NCI-H146 treated with DMSO at 0.1 percent for 48 hours (cell line): ENCODE data around the gene AGBL3.
"Not testable (repeated sequence)": the region's sequence is repeated elsewhere in the genome, so short reads cannot be mapped to it uniquely, and the experiment has no call there.

ENCODE experiments used
- DNase-seq: peaks from one replicate; lab custom pipeline; 2025; ENCODE audit not compliant: unreplicated experiment; lab: John Stamatoyannopoulos, UW

Gene AGBL3

DNA sequence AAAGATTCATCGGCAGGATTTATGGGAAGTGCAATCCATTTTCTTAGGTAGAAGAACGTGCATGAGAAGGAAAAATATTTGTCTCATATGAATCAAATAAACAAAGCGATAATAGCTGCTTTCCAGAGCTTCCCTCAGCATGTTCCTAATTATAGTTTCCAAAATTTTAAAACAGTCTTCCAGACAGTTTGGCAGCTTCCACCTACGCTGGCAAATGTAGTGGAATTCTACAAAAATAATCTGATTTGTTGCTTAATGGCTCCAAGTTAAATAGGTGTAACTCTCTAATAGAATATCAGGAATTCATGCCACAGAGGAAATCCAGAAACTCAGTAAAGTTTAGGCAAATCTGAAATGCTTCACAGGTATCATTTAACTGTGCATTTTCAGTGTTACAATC, 23.3 kb upstream of the AGBL3 start:
- no peak for DNase-seq

- no peak for DNase-seq
Observed at GRCh38 chr7:134966691-134967090, 19.6 kb upstream of the AGBL3 start.

- DNase-seq = no peak
Observed at GRCh38 chr7:134968110-134968509, 18.2 kb upstream of the AGBL3 start.

DNA sequence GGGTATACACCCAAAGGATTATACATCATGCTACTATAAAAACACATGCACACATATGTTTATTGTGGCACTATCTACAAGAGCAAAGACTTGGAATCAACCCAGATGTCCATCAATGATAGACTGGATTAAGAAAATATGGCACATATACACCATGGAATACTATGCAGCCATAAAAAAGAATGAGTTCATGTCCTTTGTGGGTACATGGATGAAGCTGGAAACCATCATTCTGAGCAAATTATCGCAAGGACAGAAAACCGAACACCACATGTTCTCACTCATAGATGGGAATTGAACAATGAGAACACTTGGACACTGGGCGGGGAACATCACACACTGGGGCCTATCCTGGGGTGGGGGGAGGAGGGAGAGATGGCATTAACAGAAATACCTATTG, 4.7 kb upstream of the AGBL3 start:
- DNase-seq = not testable (repeated sequence)

GRCh38 chr7:134985894-134986362, 380 bp upstream of the AGBL3 start:
- DNase-seq = no peak

DNA sequence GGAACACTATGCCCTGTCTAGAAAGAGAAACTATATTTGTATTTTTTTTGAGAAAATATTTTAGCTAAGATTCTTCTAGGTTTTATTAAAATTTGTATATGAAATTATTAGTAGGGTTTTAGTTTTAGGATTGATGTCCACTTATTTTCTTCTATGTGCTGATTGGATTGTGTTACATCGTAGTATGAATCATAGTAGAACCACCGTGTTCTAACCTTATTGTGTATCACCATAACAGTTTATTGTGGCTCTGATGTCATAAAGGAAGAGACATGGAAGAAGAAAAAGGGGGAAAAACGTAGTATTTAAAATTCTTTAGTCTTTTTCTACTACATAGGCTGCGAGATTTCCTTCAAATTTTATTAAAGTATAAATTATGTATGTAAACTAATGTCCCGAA, 1.9 kb downstream of the AGBL3 start:
- no peak for DNase-seq

- DNase-seq = no peak
Observed at GRCh38 chr7:134991469-134992339, 5.4 kb downstream of the AGBL3 start.

DNA sequence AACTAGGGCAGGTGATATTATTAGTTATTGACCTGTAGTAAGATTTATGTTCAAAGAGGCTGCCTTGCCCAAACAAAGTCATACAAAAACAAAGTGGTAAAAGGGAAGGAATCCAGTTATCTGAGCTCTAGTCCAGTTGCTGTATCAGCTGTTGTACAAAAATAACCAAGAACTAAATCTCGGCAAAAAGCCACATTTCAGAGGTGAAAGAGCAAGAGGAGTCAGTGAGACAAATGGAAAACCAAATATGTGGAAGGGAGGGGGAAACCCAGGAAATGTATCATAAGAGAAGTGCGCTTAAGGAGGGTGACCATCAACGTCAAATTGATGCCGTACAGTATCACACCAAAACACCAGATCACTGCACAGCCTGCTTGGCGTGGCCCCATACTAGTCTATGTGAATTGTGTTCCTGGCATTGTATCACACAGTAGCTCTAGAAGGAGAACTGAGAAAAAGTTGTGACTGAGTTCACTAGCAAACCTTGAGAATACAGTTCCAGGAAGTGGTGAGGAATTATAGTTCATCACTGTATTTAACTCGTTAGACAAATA, 6.4 kb downstream of the AGBL3 start:
- no peak for DNase-seq

- DNase-seq = no peak
Observed at GRCh38 chr7:134993877-134994456, 7.7 kb downstream of the AGBL3 start.

DNA sequence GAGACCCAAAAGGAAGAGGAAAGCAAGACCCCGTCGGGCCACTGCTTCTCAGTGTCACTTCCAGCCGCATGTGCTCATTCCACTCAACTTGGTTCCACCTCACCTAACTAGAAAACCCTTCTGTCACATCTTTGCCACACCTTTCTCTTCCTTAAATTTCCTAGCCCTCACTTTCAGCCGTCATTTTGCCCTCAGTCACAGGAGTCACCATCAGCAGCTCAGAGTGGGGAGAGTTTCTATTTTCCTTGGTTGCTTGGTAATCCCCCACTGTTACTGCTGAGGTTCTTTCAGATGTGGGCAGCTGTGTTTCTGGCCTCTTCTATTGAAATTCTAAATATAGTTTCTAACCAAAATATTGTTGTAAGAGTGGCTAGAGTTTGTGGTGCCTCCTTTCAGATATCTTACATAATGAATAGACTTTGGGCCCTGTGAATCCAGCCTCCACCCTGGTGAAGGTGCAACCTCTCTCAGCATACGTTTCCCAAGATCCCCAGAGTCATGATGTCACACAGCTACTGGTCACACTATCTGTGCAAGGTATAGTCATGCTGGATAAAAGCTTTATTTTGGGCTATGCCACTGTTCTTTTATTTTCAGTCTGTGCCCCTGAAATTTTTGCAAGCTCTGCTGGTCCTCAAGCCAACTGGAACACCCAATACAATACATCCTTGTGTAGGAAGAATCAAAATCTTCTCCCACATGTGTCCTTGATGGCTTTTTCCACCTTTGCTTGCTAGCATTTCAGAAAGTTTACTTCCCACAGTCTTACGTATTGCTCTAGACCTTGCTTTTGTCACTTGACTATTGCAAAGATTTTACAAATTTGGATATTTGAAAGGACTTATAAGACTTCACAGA, 9.2 kb downstream of the AGBL3 start:
- DNase-seq = no peak

DNA sequence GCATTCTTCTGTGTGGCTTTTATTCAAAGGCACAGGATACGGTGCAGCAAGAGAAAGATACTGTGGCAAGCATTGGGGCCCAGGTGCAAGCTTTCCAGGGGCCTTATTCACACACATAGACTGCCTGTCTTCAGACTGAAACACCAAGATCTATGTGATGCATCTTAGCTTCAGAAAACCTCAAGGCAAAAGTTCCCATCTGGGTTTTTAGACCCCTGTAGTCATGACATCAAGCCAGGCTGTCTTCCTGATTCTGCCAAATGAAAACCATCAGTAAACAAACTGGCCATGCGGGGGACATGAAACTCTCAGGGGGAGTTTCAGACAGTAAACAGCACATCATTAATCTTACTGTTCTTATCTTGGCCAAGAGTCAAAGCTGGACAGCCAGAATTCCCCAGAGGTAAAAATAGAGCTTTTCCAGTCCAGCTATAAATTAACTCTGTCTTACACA, 9.8 kb downstream of the AGBL3 start:
- no peak for DNase-seq

DNA sequence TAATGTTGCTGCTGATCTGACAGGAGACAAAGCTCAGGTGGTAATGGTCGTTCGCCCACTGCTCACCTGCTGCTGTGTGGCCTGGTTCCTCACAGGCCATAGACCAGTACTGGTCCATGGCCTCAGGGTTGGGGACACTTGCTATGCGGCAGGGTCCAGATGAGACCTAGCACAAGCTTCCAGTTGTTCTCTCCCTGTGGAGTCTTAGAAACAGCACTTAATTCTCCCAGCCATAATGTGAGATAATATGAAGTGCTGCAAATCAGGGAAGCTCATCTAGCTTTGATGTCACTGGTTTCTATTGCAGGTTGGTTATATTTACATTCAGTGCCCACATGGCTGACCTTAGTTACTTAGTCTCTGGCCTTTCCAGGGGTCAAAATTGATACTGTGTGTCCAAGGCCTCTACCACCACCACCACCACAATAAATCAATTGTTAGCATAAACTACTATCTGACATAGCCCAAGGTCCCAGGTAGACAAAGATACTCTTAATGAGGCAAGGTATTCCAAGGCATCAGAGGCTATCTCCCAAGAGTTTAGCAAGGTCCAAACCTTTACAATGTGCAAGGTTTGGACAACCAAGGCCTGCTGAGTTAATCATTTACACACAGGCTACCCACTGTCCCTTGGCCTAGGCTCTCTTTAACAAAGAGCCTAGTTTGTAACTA, 11.0 kb downstream of the AGBL3 start:
- no peak for DNase-seq

GRCh38 chr7:134999136-134999535, 12.8 kb downstream of the AGBL3 start:
- DNase-seq = no peak

GRCh38 chr7:135001390-135002165, 15.3 kb downstream of the AGBL3 start:
- DNase-seq = no peak

- no peak for DNase-seq
Observed at GRCh38 chr7:135012229-135012628, 25.9 kb downstream of the AGBL3 start.

DNA sequence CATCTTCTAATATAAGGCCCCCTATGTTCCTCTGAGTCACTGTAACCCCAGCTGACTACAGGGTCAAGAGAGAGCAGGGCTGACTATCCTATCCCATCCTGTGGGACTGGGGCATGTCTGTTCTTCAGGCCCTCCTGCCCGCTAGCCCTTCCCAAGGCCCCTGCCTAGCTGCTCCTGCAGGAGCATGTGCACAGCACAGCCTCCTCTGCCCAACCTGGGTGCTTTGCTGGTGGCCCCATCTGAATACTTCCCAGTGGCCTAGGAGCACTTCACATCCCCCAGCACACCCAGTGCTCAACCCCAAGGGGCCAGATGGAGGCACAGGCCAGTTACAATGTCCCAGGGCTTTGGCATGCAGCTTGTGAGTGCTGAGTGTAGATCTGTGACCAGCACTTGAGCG, 37.3 kb downstream of the AGBL3 start:
- DNase-seq = no peak

DNA sequence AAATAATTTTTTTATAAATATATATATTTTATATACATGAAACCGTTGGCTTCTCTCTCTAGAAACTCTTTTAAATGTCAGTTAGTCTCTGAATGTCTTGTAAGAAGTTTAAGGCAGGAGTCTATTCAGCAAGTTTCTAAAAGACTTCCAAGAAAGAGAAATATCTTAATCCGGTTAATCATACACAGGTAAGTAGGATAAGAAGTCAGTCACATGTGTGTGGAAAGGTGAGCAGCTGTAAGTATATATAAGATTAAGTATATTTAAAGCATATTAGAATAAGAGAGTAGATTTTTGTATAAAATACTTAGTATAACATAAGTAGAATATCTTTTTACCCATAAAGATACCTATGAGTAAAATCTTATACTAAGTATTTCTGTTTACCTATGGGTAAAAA, 48.9 kb downstream of the AGBL3 start:
- no peak for DNase-seq

DNA sequence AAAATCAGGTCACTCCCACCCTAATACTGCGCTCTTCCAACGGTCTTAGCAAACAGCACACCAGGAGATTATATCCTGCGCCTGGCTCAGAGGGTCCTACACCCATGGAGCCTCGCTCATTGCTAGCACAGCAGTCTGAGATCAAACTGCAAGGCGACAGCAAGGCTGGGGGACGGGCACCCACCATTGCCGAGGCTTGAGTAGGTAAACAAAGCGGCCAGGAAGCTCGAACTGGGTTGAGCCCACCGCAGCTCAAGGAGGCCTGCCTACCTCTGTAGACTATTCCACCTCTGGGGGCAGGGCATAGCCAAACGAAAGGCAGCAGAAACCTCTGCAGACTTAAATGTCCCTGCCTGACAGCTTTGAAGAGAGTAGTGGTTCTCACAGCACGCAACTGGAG, 80.7 kb downstream of the AGBL3 start:
- not testable (repeated sequence) for DNase-seq

DNA sequence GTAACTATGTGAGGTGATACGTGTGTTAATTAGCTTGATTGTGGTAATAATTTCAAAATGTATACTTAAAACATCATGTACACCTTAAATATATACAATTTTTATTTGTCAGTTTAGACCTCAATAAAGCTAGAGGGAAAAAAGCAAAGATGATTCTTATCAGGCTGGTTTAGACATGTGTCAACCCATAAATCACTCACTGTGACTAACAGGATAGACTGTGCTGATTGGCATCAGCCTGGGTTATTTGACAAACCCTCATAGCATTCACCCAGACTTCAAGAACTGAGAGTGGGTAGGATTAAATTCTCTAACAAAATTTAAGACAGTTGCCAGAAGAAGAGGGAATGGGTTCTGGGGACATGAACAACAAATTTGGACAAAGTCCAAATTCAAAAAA, 87.8 kb downstream of the AGBL3 start:
- DNase-seq = no peak

DNA sequence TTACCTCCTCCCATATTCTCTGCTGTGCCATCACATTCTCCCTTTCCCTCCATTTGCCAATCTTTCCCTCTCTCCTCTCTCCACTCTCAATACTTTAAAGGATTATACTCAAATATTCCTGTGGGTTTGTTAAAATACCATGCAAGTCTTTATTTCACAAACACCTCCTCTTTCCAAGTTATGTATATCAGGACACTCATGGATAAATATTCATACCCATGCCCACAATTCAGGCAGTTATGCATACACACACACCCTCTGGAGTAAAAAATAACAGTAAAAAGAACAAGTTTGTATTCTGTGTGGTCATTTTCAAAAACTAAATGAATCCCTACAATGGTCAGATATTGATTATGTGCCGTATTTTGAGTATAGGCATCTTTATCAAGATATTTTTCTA, 88.2 kb downstream of the AGBL3 start:
- no peak for DNase-seq
